Liver (tissue), 9 donors: Measurements from ENCODE around the gene CEP120. TPM values are rescaled to one million over a fixed set of nuclear protein-coding genes. Genes with fewer than 3 reads are reported as not detected.
"Not testable (repeated sequence)": the region's sequence is repeated elsewhere in the genome, so short reads cannot be mapped to it uniquely, and the experiment has no call there.

Source experiments
- DNase-seq: peaks from one replicate; pipeline ENCODE4 v3.0.0-alpha.2; 2017; ENCODE audit warnings: low spot score
- H3K27ac ChIP-seq, 2 donors: one replicate each; pipeline ENCODE4 v1.7.0; 2013; ENCODE audit warnings: inconsistent platforms in 2 of 2, low read length in 2 of 2, control low read depth in 1 of 2, low read depth in 1 of 2, mild to moderate bottlenecking in 1 of 2
- H3K27me3 ChIP-seq, 4 donors: one replicate each; pipeline versions ENCODE4 v1.6.1 to v1.7.0; 2013; ENCODE audit warnings: low read length in 3 of 4, inconsistent platforms in 1 of 4, mild to moderate bottlenecking in 1 of 4, moderate library complexity in 1 of 4; ENCODE audit not compliant: control insufficient read depth in 4 of 4, insufficient read depth in 4 of 4
- H3K36me3 ChIP-seq, 4 donors: one replicate each; pipeline versions ENCODE4 v1.6.1 to v1.7.0; 2013; ENCODE audit warnings: low read length in 3 of 4, mild to moderate bottlenecking in 3 of 4, low read depth in 1 of 4, moderate library complexity in 1 of 4; ENCODE audit not compliant: control insufficient read depth in 4 of 4, insufficient read depth in 3 of 4
- H3K4me1 ChIP-seq, 4 donors: one replicate each; pipeline versions ENCODE4 v1.6.1 to v1.7.0; 2013; ENCODE audit warnings: low read length in 3 of 4, mild to moderate bottlenecking in 3 of 4, moderate library complexity in 1 of 4; ENCODE audit not compliant: control insufficient read depth in 4 of 4, insufficient read depth in 4 of 4
- H3K4me3 ChIP-seq, 3 donors: one replicate each; pipeline versions ENCODE4 v1.6.1 to v1.7.0; 2013; ENCODE audit warnings: low read length in 3 of 3, control low read depth in 1 of 3, low read depth in 1 of 3, mild to moderate bottlenecking in 1 of 3
- H3K9ac ChIP-seq, 2 donors: one replicate each; pipeline ENCODE4 v1.7.0; 2013; ENCODE audit warnings: low read length in 2 of 2, mild to moderate bottlenecking in 2 of 2, moderate library complexity in 2 of 2, control low read depth in 1 of 2, low read depth in 1 of 2
- H3K9me3 ChIP-seq, 4 donors: one replicate each; pipeline versions ENCODE4 v1.6.1 to v1.7.0; 2013; ENCODE audit warnings: low read length in 3 of 4; ENCODE audit not compliant: control insufficient read depth in 4 of 4
- EGR1 ChIP-seq, 2 donors: IDR thresholded peaks; 2 replicates each; pipeline ENCODE4 v1.6.1; 2016 to 2018; ENCODE audit warnings: antibody characterized with exemption in 2 of 2, low read depth in 2 of 2
- FOXA1 ChIP-seq: IDR thresholded peaks from 2 replicates; pipeline ENCODE4 v1.6.1; 2016; ENCODE audit warnings: antibody characterized with exemption
- FOXA2 ChIP-seq: IDR thresholded peaks from 2 replicates; pipeline ENCODE4 v1.6.1; 2016; ENCODE audit warnings: antibody characterized with exemption
- GABPA ChIP-seq, 2 donors: IDR thresholded peaks in 1 of 2; conservative IDR thresholded peaks in 1 of 2; 2 replicates each; pipeline ENCODE4 v1.6.1; 2016; ENCODE audit warnings: antibody characterized with exemption in 2 of 2, mild to moderate bottlenecking in 1 of 2, moderate library complexity in 1 of 2
- HNF4A ChIP-seq, 2 donors: conservative IDR thresholded peaks; 2 replicates each; pipeline ENCODE4 v1.6.1; 2016; ENCODE audit warnings: antibody characterized with exemption in 2 of 2, mild to moderate bottlenecking in 2 of 2
- HNF4G ChIP-seq: IDR thresholded peaks from 2 replicates; pipeline ENCODE4 v1.6.1; 2016; ENCODE audit warnings: antibody characterized with exemption
- JUND ChIP-seq, 2 donors: IDR thresholded peaks; 2 replicates each; pipeline ENCODE4 v1.6.1; 2016; ENCODE audit warnings: antibody characterized with exemption in 2 of 2
- RAD21 ChIP-seq, 2 donors: IDR thresholded peaks; 2 replicates each; pipeline ENCODE4 v1.6.1; 2016; ENCODE audit warnings: antibody characterized with exemption in 2 of 2, mild to moderate bottlenecking in 2 of 2
- RXRA ChIP-seq, 2 donors: IDR thresholded peaks; 2 replicates each; pipeline ENCODE4 v1.6.1; 2017 to 2018; ENCODE audit warnings: antibody characterized with exemption in 2 of 2, mild to moderate bottlenecking in 1 of 2
- SP1 ChIP-seq: IDR thresholded peaks from 2 replicates; pipeline ENCODE4 v1.6.1; 2018; ENCODE audit warnings: antibody characterized with exemption, mild to moderate bottlenecking
- YY1 ChIP-seq: IDR thresholded peaks from 2 replicates; pipeline ENCODE4 v1.6.1; 2016; ENCODE audit warnings: antibody characterized with exemption, mild to moderate bottlenecking
- ZBTB33 ChIP-seq: IDR thresholded peaks from 2 replicates; pipeline ENCODE4 v1.6.1; 2016; ENCODE audit warnings: antibody characterized with exemption
- WGBS: extraction: QIAGEN DNeasy Blood & Tissue Kit; methylation state at CpG from one replicate; pipeline ENCODE4 v1.1.7; 2013; 5-methylcytosine and 5-hydroxymethylcytosine counted together
- polyA plus RNA-seq, 2 donors: library from polyadenylated mRNA; stranded (reverse) in 1 of 2; unstranded in 1 of 2; fragments of 200-250 nt in 1 of 2; fragments of >200 nt in 1 of 2; fragmentation: Nextera tagmentation in 1 of 2; extraction: Ambion mirVana in 1 of 2; gene quantifications; one replicate each; pipeline versions ENCODE4 v1.2.1 to v1.2.3, GENCODE V29; 2013 to 2015
- total RNA-seq, 2 donors: library from RNA; depleted of rRNA; stranded (reverse); fragments of >200 nt; gene quantifications; one replicate each; pipeline ENCODE4 v1.2.3, GENCODE V29; 2014
- TF ChIP-seq, protein P1 (sequence below): IDR thresholded peaks from 2 replicates; pipeline ENCODE4 v1.6.1; 2016; ENCODE audit warnings: antibody characterized with exemption, mild to moderate bottlenecking
- TF ChIP-seq, protein P2 (sequence below): fragments of 150-350 bp; IDR thresholded peaks from 2 replicates; pipeline ENCODE4 v1.5.1; 2017; ENCODE audit warnings: improper control_type of control experiment, low read depth, low read length; ENCODE audit not compliant: missing input control
- TF ChIP-seq, protein P3 (sequence below): IDR thresholded peaks from 2 replicates; pipeline ENCODE4 v1.6.1; 2016; ENCODE audit warnings: antibody characterized with exemption
- donor health status: healthy.
- donor health status: healthy.
- donor health status: healthy.
- donor health status: healthy.
- donor health status: healthy.

The CEP120 gene
- total and polyA plus RNA-seq, 4 donors, result 2.1 to 11.0 (median 6.7) TPM

- no peak for DNase-seq
- no peak overlapping the region for H3K9ac ChIP-seq
- H3K4me1 ChIP-seq, result peaks cover 0 to 15% (median 9%) of the 10 kb centered on the region in 4 donors
- no peak overlapping the region for H3K4me3 ChIP-seq
- 19% methylated on average over 2 of the region's 2 CpGs for WGBS
- no peaks in the 10 kb centered on the region for H3K9me3 ChIP-seq
- H3K27ac ChIP-seq, result no peak overlapping the region
- TF ChIP-seq FOXA2, result no peak
- H3K27me3 ChIP-seq, result no peaks in the 10 kb centered on the region
- H3K36me3 ChIP-seq, result no peaks in the 10 kb centered on the region
Measured at GRCh38 chr5:123460296-123460729, 37.1 kb upstream of the CEP120 start.

- peaks cover 2 to 15% (median 9%) of the 10 kb centered on the region in 4 donors for H3K4me1 ChIP-seq
- not testable (repeated sequence) for H3K27ac ChIP-seq, H3K9me3 ChIP-seq, DNase-seq, H3K9ac ChIP-seq, H3K36me3 ChIP-seq, H3K27me3 ChIP-seq, H3K4me3 ChIP-seq
- 81% methylated on average over 4 of the region's 4 CpGs for WGBS
Measured at GRCh38 chr5:123458994-123459393, 35.8 kb upstream of the CEP120 start.

DNA sequence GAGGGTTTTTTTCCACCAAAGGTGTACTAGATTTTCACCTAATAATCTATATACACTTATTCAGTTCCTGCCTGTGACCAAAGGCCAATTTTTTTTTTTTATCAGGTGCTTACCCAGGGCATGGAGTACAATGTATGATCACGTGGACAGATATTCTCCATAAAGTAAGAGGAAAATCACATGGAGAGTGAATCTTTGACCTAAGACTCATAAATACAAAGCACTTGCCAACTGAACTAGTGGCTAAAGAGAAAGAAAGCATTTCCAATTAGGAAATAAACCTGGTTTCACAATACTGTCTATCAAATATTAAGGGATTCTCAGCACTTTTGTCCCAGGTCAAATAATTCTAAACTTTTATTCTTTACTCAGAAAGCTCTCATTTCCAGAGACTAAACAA, 33.0 kb upstream of the CEP120 start:
- no peak for DNase-seq

DNA sequence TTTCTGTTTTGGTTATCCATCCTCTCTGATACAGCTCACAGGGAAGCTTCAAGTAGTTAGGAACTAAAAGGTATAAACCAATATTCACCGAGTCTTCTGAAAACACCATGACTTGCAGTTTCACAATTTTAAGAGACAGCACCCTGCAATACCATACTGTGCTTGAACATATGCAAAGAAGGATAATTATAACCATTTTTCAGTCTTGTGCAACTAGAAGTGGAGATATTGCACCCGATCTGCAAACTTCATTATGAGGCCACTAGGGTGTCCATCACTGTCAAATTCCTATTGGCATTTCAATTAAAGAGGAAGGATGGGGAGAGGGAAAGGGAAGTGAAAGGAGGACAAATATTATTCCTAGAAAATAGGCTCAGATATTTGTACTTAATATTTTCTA, 32.4 kb upstream of the CEP120 start:
- H3K4me3 ChIP-seq, result no peak overlapping the region
- WGBS, result 63% methylated on average over 2 of the region's 2 CpGs
- no peak for DNase-seq
- H3K27ac ChIP-seq, result peak overlapping the region in 1 of 2 donors; percentile 5
- TF ChIP-seq, protein P1, sequence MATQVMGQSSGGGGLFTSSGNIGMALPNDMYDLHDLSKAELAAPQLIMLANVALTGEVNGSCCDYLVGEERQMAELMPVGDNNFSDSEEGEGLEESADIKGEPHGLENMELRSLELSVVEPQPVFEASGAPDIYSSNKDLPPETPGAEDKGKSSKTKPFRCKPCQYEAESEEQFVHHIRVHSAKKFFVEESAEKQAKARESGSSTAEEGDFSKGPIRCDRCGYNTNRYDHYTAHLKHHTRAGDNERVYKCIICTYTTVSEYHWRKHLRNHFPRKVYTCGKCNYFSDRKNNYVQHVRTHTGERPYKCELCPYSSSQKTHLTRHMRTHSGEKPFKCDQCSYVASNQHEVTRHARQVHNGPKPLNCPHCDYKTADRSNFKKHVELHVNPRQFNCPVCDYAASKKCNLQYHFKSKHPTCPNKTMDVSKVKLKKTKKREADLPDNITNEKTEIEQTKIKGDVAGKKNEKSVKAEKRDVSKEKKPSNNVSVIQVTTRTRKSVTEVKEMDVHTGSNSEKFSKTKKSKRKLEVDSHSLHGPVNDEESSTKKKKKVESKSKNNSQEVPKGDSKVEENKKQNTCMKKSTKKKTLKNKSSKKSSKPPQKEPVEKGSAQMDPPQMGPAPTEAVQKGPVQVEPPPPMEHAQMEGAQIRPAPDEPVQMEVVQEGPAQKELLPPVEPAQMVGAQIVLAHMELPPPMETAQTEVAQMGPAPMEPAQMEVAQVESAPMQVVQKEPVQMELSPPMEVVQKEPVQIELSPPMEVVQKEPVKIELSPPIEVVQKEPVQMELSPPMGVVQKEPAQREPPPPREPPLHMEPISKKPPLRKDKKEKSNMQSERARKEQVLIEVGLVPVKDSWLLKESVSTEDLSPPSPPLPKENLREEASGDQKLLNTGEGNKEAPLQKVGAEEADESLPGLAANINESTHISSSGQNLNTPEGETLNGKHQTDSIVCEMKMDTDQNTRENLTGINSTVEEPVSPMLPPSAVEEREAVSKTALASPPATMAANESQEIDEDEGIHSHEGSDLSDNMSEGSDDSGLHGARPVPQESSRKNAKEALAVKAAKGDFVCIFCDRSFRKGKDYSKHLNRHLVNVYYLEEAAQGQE, result no peak
- TF ChIP-seq RXRA (IDR thresholded peaks at IDR 0.05), result no peak
- no peak for TF ChIP-seq GABPA (IDR thresholded peaks at IDR 0.05 in 1 of 2, conservative IDR thresholded peaks at IDR 0.05 in 1 of 2)
- TF ChIP-seq, protein P2, sequence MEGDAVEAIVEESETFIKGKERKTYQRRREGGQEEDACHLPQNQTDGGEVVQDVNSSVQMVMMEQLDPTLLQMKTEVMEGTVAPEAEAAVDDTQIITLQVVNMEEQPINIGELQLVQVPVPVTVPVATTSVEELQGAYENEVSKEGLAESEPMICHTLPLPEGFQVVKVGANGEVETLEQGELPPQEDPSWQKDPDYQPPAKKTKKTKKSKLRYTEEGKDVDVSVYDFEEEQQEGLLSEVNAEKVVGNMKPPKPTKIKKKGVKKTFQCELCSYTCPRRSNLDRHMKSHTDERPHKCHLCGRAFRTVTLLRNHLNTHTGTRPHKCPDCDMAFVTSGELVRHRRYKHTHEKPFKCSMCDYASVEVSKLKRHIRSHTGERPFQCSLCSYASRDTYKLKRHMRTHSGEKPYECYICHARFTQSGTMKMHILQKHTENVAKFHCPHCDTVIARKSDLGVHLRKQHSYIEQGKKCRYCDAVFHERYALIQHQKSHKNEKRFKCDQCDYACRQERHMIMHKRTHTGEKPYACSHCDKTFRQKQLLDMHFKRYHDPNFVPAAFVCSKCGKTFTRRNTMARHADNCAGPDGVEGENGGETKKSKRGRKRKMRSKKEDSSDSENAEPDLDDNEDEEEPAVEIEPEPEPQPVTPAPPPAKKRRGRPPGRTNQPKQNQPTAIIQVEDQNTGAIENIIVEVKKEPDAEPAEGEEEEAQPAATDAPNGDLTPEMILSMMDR, result no peak
- TF ChIP-seq ZBTB33, result no peak
- TF ChIP-seq JUND (IDR thresholded peaks at IDR 0.05), result no peak
- peaks cover 2 to 15% (median 9%) of the 10 kb centered on the region in 4 donors for H3K4me1 ChIP-seq
- H3K36me3 ChIP-seq, result no peaks in the 10 kb centered on the region
- no peaks in the 10 kb centered on the region for H3K9me3 ChIP-seq
- no peaks in the 10 kb centered on the region for H3K27me3 ChIP-seq
- H3K9ac ChIP-seq, result no peak overlapping the region

More for the DNA sequence above, 33.0 kb upstream of the CEP120 start:
- H3K4me3 ChIP-seq, result no peak overlapping the region
- H3K4me1 ChIP-seq, result peaks cover 2 to 15% (median 9%) of the 10 kb centered on the region in 4 donors
- 32% methylated on average over 1 of the region's 1 CpG for WGBS
- H3K36me3 ChIP-seq, result no peaks in the 10 kb centered on the region
- no peaks in the 10 kb centered on the region for H3K9me3 ChIP-seq
- TF ChIP-seq RAD21 (IDR thresholded peaks at IDR 0.05) (peak; percentile 31 to 41), JUND (IDR thresholded peaks at IDR 0.05) (peak in 1 of 2 donors; percentile 51), SP1 (peak; percentile 66), HNF4G (peak; percentile 58), FOXA1 (no peak), YY1 (no peak), GABPA (IDR thresholded peaks at IDR 0.05 in 1 of 2, conservative IDR thresholded peaks at IDR 0.05 in 1 of 2) (peak in 1 of 2 donors; percentile 21), HNF4A (conservative IDR thresholded peaks at IDR 0.05) (peak; percentile 83 to 86), RXRA (IDR thresholded peaks at IDR 0.05) (peak; percentile 53 to 73), EGR1 (IDR thresholded peaks at IDR 0.05; ENCODE audit: low read depth in 2 of 2) (no peak)
- TF ChIP-seq, protein P3, sequence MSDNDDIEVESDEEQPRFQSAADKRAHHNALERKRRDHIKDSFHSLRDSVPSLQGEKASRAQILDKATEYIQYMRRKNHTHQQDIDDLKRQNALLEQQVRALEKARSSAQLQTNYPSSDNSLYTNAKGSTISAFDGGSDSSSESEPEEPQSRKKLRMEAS, result peak; percentile 73
- H3K27me3 ChIP-seq, result no peaks in the 10 kb centered on the region
- no peak overlapping the region for H3K9ac ChIP-seq
- H3K27ac ChIP-seq, result no peak overlapping the region
